Common myeloid progenitor, CD34-positive (primary cell): ENCODE measurements around the gene FRA10AC1.

Source experiments
- CTCF ChIA-PET: fragments of 350-600 bp; sonication (Branson Sonifier 250); formaldehyde crosslinking; loops from one replicate; lab custom pipeline; 2021; ENCODE audit warnings: antibody characterized with exemption; lab: Charles Lee
- POLR2A ChIA-PET: fragments of 350-600 bp; sonication (Branson Sonifier 250); formaldehyde crosslinking; loops from one replicate; lab custom pipeline; 2021; ENCODE audit warnings: antibody characterized with exemption; lab: Charles Lee
- DNase-seq, 3 donors: peaks; one replicate each; pipeline versions ENCODE4 v3.0.0 to v3.0.0-alpha.2; 2013
- H3K27ac ChIP-seq, 2 experiments: 1 replicate in 1 of 2; 2 replicates in 1 of 2; pipeline ENCODE4 v1.7.0; 2013; ENCODE audit warnings: inconsistent platforms in 2 of 2, low read length in 2 of 2, mild to moderate bottlenecking in 2 of 2, low read depth in 1 of 2, moderate library complexity in 1 of 2; ENCODE audit not compliant: severe bottlenecking in 2 of 2, insufficient read depth in 1 of 2, poor library complexity in 1 of 2
- H3K27me3 ChIP-seq, 5 experiments: replicated peaks in 2 of 5; 1 replicate in 3 of 5; 2 replicates in 2 of 5; pipeline versions ENCODE4 v1.6.1 to v1.7.0; 2013; ENCODE audit warnings: low read length in 4 of 5, mild to moderate bottlenecking in 2 of 5, moderate library complexity in 2 of 5, inconsistent platforms in 1 of 5; ENCODE audit not compliant: insufficient read depth in 5 of 5, control insufficient read depth in 4 of 5
- H3K36me3 ChIP-seq, 4 experiments: 1 replicate in 2 of 4; 2 replicates in 2 of 4; pipeline versions ENCODE4 v1.6.1 to v1.7.0; 2013; ENCODE audit warnings: low read length in 3 of 4, control low read depth in 1 of 4, mild to moderate bottlenecking in 1 of 4; ENCODE audit not compliant: control insufficient read depth in 4 of 4, insufficient read depth in 4 of 4
- H3K4me1 ChIP-seq, 4 experiments: 1 replicate in 3 of 4; 2 replicates in 1 of 4; pipeline versions ENCODE4 v1.6.1 to v1.7.1; 2013; ENCODE audit warnings: low read length in 3 of 4, mild to moderate bottlenecking in 3 of 4, control low read depth in 1 of 4, inconsistent platforms in 1 of 4, moderate library complexity in 1 of 4; ENCODE audit not compliant: control insufficient read depth in 4 of 4, insufficient read depth in 4 of 4; ENCODE audit errors: control extremely low read depth in 1 of 4
- H3K4me3 ChIP-seq, 7 experiments: 1 replicate in 4 of 7; 2 replicates in 3 of 7; pipeline versions ENCODE4 v1.5.1 to v1.7.0; 2013; ENCODE audit warnings: mild to moderate bottlenecking in 7 of 7, low read length in 6 of 7, moderate library complexity in 6 of 7, inconsistent platforms in 2 of 7, low read depth in 2 of 7, control low read depth in 1 of 7; ENCODE audit not compliant: insufficient read depth in 4 of 7, control insufficient read depth in 1 of 7; ENCODE audit errors: extremely low read depth in 1 of 7
- H3K9me3 ChIP-seq, 5 experiments: 1 replicate in 4 of 5; 2 replicates in 1 of 5; pipeline versions ENCODE4 v1.6.1 to v1.7.1; 2013; ENCODE audit warnings: low read length in 4 of 5, mild to moderate bottlenecking in 2 of 5, inconsistent platforms in 1 of 5, low read depth in 1 of 5, moderate library complexity in 1 of 5; ENCODE audit not compliant: control insufficient read depth in 4 of 5, insufficient read depth in 2 of 5; ENCODE audit errors: control extremely low read depth in 1 of 5
- WGBS: methylation state at CpG from one replicate; pipeline ENCODE4 v1.1.5; 2013; ENCODE audit not compliant: insufficient coverage; 5-methylcytosine and 5-hydroxymethylcytosine counted together

The FRA10AC1 gene

GRCh38 chr10:93742633-93743349, 40.4 kb upstream of the FRA10AC1 start:
- 80% methylated on average over 2 of the region's 8 CpGs for WGBS
- no peaks in the 10 kb centered on the region for H3K27me3 ChIP-seq
- peak; percentile 15 to 58 (median 40) for DNase-seq
- no peaks in the 10 kb centered on the region for H3K9me3 ChIP-seq
- peak overlapping the region in 6 of 7 experiments; percentile 13 to 67 (median 31) for H3K4me3 ChIP-seq
- H3K4me1 ChIP-seq, result peaks cover 0 to 19% (median 3%) of the 10 kb centered on the region in 4 experiments
- ChIA-PET CTCF (interaction anchor here (1.0 to 1.1 kb wide), 2 partner anchors 10 to 12 kb away, joined by 3 read pairs; no protein-coding TSS in a partner anchor), POLR2A (no interaction called here)
- no peak overlapping the region for H3K27ac ChIP-seq
- H3K36me3 ChIP-seq, result no peaks in the 10 kb centered on the region

- CTCF ChIA-PET, result no interaction called here
- 95% methylated on average over 2 of the region's 3 CpGs for WGBS
These were observed 39.0 kb upstream of the FRA10AC1 start for GRCh38 chr10:93741367-93741766.

GRCh38 chr10:93726024-93726423, 23.6 kb upstream of the FRA10AC1 start:
- CTCF ChIA-PET, result interaction anchor here (1.3 kb wide), 1 partner anchor 23 kb away, joined by 3 read pairs; no protein-coding TSS in a partner anchor

More at GRCh38 chr10:93741367-93741766, 39.0 kb upstream of the FRA10AC1 start:
- Histone ChIP-seq H3K36me3 (no peaks in the 10 kb centered on the region), H3K4me1 (peaks cover 0 to 15% (median 3%) of the 10 kb centered on the region in 4 experiments), H3K27ac (no peak overlapping the region), H3K4me3 (no peak overlapping the region), H3K27me3 (no peaks in the 10 kb centered on the region), H3K9me3 (no peaks in the 10 kb centered on the region)
- no peak for DNase-seq
- POLR2A ChIA-PET, result no interaction called here

GRCh38 chr10:93723153-93723552, 20.8 kb upstream of the FRA10AC1 start:
- no peak for DNase-seq
- no peaks in the 10 kb centered on the region for H3K36me3 ChIP-seq
- peaks cover 0 to 8% (median 7%) of the 10 kb centered on the region in 4 experiments for H3K4me1 ChIP-seq
- no CpG with 5 or more reads among the region's 2 CpGs for WGBS
- H3K9me3 ChIP-seq, result no peaks in the 10 kb centered on the region
- H3K27me3 ChIP-seq, result peaks cover 3 to 16% (median 6%) of the 10 kb centered on the region in 5 experiments
- no peak overlapping the region for H3K4me3 ChIP-seq
- ChIA-PET POLR2A (no interaction called here), CTCF (no interaction called here)
- H3K27ac ChIP-seq, result no peak overlapping the region

More at GRCh38 chr10:93726024-93726423, 23.6 kb upstream of the FRA10AC1 start:
- H3K36me3 ChIP-seq, result no peaks in the 10 kb centered on the region
- no peaks in the 10 kb centered on the region for H3K4me1 ChIP-seq
- no peak overlapping the region for H3K4me3 ChIP-seq
- POLR2A ChIA-PET, result no interaction called here
- no peak for DNase-seq
- no peaks in the 10 kb centered on the region for H3K9me3 ChIP-seq
- H3K27me3 ChIP-seq, result peaks cover 3 to 16% (median 6%) of the 10 kb centered on the region in 5 experiments
- WGBS, result no CpG with 5 or more reads among the region's 1 CpG
- no peak overlapping the region for H3K27ac ChIP-seq

- Histone ChIP-seq H3K4me3 (no peak overlapping the region), H3K9me3 (no peaks in the 10 kb centered on the region), H3K36me3 (no peaks in the 10 kb centered on the region), H3K4me1 (peaks cover 0 to 8% (median 7%) of the 10 kb centered on the region in 4 experiments), H3K27me3 (peaks cover 3 to 14% (median 5%) of the 10 kb centered on the region in 5 experiments), H3K27ac (no peak overlapping the region)
- POLR2A ChIA-PET, result no interaction called here
- no peak for DNase-seq
- CTCF ChIA-PET, result no interaction called here
These were observed 20.2 kb upstream of the FRA10AC1 start for GRCh38 chr10:93722550-93722949.

- H3K27ac ChIP-seq, result no peak overlapping the region
- H3K4me3 ChIP-seq, result no peak overlapping the region
- no peak for DNase-seq
- H3K4me1 ChIP-seq, result peaks cover 0 to 8% (median 7%) of the 10 kb centered on the region in 4 experiments
- no peaks in the 10 kb centered on the region for H3K36me3 ChIP-seq
- POLR2A ChIA-PET, result no interaction called here
- WGBS, result no CpG with 5 or more reads among the region's 3 CpGs
- peaks cover 0 to 5% (median 0%) of the 10 kb centered on the region in 5 experiments for H3K27me3 ChIP-seq
- CTCF ChIA-PET, result interaction anchor here (0.9 to 1.1 kb wide), 2 partner anchors 10 kb away, joined by 4 read pairs; no protein-coding TSS in a partner anchor
- no peaks in the 10 kb centered on the region for H3K9me3 ChIP-seq
These were observed 17.5 kb upstream of the FRA10AC1 start for GRCh38 chr10:93719901-93720300.
